Breast epithelium (tissue), 3 donors: Measurements from ENCODE around the gene RNF8.

ENCODE experiments used
- POLR2A ChIP-seq: fragments of 450-650 bp; IDR thresholded peaks from one replicate; pipeline ENCODE4 v1.6.1; 2016; ENCODE audit warnings: antibody characterized with exemption, mild to moderate bottlenecking, moderate library complexity
- POLR2AphosphoS5 ChIP-seq, 3 donors: sonication (generic); formaldehyde crosslinking; IDR thresholded peaks; one replicate each; pipeline ENCODE4 v1.6.1; 2017; ENCODE audit warnings: antibody characterized with exemption in 3 of 3
- TF ChIP-seq, protein P1 (sequence below), 3 donors: fragments of 450-650 bp; IDR thresholded peaks; one replicate each; pipeline ENCODE4 v1.5.1; 2016 to 2017; ENCODE audit warnings: antibody characterized with exemption in 3 of 3, mild to moderate bottlenecking in 3 of 3, moderate library complexity in 3 of 3

GRCh38 chr6:37381579-37381978 is 27.8 kb downstream of the RNF8 start:
- TF ChIP-seq, protein P1, sequence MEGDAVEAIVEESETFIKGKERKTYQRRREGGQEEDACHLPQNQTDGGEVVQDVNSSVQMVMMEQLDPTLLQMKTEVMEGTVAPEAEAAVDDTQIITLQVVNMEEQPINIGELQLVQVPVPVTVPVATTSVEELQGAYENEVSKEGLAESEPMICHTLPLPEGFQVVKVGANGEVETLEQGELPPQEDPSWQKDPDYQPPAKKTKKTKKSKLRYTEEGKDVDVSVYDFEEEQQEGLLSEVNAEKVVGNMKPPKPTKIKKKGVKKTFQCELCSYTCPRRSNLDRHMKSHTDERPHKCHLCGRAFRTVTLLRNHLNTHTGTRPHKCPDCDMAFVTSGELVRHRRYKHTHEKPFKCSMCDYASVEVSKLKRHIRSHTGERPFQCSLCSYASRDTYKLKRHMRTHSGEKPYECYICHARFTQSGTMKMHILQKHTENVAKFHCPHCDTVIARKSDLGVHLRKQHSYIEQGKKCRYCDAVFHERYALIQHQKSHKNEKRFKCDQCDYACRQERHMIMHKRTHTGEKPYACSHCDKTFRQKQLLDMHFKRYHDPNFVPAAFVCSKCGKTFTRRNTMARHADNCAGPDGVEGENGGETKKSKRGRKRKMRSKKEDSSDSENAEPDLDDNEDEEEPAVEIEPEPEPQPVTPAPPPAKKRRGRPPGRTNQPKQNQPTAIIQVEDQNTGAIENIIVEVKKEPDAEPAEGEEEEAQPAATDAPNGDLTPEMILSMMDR (IDR thresholded peaks at IDR 0.05) = peak in 2 of 3 donors; percentile 38 to 49
- TF ChIP-seq POLR2A = no peak
- TF ChIP-seq POLR2AphosphoS5 (IDR thresholded peaks at IDR 0.05) = no peak
